Testis (tissue), 2 donors: ENCODE measurements around the gene AP5Z1.

ENCODE experiments used
- CTCF ChIP-seq, 3 experiments: fragments of 450-650 bp in 2 of 3; fragments of 200-600 bp in 1 of 3; sonication (generic) in 1 of 3; IDR thresholded peaks; one replicate each; pipeline ENCODE4 v1.5.1; 2016 to 2019; ENCODE audit warnings: antibody characterized with exemption in 3 of 3, mild to moderate bottlenecking in 2 of 3, moderate library complexity in 1 of 3
- POLR2A ChIP-seq: fragments of 450-650 bp; IDR thresholded peaks from one replicate; pipeline ENCODE4 v1.6.1; 2017; ENCODE audit warnings: antibody characterized with exemption, mild to moderate bottlenecking, moderate library complexity

GRCh38 chr7:4764402-4765007 lies 10.9 kb upstream of the AP5Z1 start:
- no peak for TF ChIP-seq CTCF (IDR thresholded peaks at IDR 0.05)
- TF ChIP-seq POLR2A = no peak
